ENCODE measurements around the gene NOC3L.

DNA sequence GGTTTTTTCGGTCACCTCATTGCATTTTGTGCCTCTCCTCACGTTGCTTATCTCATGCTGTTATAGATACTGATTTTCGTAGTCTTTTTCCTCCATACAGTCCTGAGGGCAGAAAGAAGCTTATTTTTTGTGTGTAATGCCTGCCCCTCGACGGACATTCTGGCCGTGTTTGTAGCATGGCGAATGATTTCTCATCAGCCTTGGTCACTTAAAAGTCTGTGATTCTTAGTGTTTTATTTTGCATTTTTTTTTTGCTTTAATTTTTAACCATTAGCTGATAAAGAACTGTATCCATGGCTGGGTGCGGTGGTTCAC, 469 bp upstream of the NOC3L start:
- no peak for TF ChIP-seq MAZ (IDR thresholded peaks at IDR 0.05; ENCODE audit: borderline replicate concordance, low read depth, low read length)
- TF ChIP-seq CHD1 (IDR thresholded peaks at IDR 0.05; ENCODE audit: low read depth, low read length) = no peak
- TF ChIP-seq, protein P1, sequence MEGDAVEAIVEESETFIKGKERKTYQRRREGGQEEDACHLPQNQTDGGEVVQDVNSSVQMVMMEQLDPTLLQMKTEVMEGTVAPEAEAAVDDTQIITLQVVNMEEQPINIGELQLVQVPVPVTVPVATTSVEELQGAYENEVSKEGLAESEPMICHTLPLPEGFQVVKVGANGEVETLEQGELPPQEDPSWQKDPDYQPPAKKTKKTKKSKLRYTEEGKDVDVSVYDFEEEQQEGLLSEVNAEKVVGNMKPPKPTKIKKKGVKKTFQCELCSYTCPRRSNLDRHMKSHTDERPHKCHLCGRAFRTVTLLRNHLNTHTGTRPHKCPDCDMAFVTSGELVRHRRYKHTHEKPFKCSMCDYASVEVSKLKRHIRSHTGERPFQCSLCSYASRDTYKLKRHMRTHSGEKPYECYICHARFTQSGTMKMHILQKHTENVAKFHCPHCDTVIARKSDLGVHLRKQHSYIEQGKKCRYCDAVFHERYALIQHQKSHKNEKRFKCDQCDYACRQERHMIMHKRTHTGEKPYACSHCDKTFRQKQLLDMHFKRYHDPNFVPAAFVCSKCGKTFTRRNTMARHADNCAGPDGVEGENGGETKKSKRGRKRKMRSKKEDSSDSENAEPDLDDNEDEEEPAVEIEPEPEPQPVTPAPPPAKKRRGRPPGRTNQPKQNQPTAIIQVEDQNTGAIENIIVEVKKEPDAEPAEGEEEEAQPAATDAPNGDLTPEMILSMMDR (conservative IDR thresholded peaks at IDR 0.05; ENCODE audit: low read depth, low read length) = no peak
- TF ChIP-seq POLR2A (IDR thresholded peaks at IDR 0.05; ENCODE audit: low read depth, low read length) = no peak
- TF ChIP-seq CEBPB (IDR thresholded peaks at IDR 0.05; ENCODE audit: low read depth, low read length) = no peak
- TF ChIP-seq FOS (IDR thresholded peaks at IDR 0.05; ENCODE audit: low read depth, low read length) = no peak
- no peak for TF ChIP-seq RCOR1 (IDR thresholded peaks at IDR 0.05; ENCODE audit: insufficient replicate concordance, low read length)
- TF ChIP-seq RAD21 (IDR thresholded peaks at IDR 0.05; ENCODE audit: low read length) = no peak
- TF ChIP-seq RFX5 (IDR thresholded peaks at IDR 0.05; ENCODE audit: low read depth, low read length) = no peak
- no peak for TF ChIP-seq MAFK (IDR thresholded peaks at IDR 0.05; ENCODE audit: low read depth, low read length)
- TF ChIP-seq, protein P2, sequence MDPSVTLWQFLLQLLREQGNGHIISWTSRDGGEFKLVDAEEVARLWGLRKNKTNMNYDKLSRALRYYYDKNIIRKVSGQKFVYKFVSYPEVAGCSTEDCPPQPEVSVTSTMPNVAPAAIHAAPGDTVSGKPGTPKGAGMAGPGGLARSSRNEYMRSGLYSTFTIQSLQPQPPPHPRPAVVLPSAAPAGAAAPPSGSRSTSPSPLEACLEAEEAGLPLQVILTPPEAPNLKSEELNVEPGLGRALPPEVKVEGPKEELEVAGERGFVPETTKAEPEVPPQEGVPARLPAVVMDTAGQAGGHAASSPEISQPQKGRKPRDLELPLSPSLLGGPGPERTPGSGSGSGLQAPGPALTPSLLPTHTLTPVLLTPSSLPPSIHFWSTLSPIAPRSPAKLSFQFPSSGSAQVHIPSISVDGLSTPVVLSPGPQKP (IDR thresholded peaks at IDR 0.05; ENCODE audit: borderline replicate concordance, low read depth, low read length) = no peak
- TF ChIP-seq, protein P3, sequence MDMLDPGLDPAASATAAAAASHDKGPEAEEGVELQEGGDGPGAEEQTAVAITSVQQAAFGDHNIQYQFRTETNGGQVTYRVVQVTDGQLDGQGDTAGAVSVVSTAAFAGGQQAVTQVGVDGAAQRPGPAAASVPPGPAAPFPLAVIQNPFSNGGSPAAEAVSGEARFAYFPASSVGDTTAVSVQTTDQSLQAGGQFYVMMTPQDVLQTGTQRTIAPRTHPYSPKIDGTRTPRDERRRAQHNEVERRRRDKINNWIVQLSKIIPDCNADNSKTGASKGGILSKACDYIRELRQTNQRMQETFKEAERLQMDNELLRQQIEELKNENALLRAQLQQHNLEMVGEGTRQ (IDR thresholded peaks at IDR 0.05; ENCODE audit: low read depth, low read length) = no peak
- no peak for TF ChIP-seq SMC3 (IDR thresholded peaks at IDR 0.05; ENCODE audit: low read depth, low read length)
